ENCODE results near the gene SULT1E1.

- TF ChIP-seq CTCF (conservative IDR thresholded peaks at IDR 0.05 in 1 of 2, IDR thresholded peaks at IDR 0.05 in 1 of 2; ENCODE audit: low read depth in 1 of 2, low read length in 2 of 2) (no peak), EZH2 (IDR thresholded peaks at IDR 0.05; ENCODE audit: low read length, missing control alignments) (no peak)
Measured at GRCh38 chr4:69843932-69844331, 16.0 kb downstream of the SULT1E1 start.
